GM12865 (cell line): Measurements from ENCODE around the gene PSPC1.

Experiments used
- DNase-seq: peaks from one replicate; pipeline ENCODE4 v3.0.0; 2010; ENCODE audit warnings: low read depth
- H3K4me3 ChIP-seq: 2 replicates; pipeline ENCODE4 v1.5.1; 2011; ENCODE audit warnings: mild to moderate bottlenecking, low read depth, low read length, control low read depth
- TF ChIP-seq, protein P1 (sequence below): IDR thresholded peaks from 2 replicates; pipeline ENCODE4 v1.5.1; 2011; ENCODE audit warnings: low read length, control low read depth, low read depth, inconsistent platforms; ENCODE audit not compliant: insufficient read depth; ENCODE audit errors: missing control alignments

Gene PSPC1

DNA sequence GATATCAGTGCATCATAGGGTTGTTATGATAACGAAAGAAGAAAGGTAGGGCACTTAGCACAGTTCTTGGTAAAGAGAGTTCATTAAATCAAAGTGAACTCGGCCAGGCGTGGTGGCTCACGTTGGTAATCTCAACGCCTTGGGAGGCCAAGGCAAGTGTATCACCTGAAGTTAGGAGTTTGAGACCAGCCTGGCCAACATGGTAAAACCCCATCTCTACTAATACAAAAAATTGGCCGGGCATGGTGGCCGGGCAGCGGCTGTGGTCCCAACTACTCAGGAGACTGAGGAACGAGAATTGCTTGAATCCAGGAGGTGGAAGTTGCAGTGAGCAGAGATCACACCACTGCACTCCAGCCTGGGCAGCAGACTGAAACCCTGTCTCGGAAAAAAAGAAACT is 19.1 kb downstream of the PSPC1 start:
- no peak overlapping the region for H3K4me3 ChIP-seq
- no peak for DNase-seq
- TF ChIP-seq, protein P1, sequence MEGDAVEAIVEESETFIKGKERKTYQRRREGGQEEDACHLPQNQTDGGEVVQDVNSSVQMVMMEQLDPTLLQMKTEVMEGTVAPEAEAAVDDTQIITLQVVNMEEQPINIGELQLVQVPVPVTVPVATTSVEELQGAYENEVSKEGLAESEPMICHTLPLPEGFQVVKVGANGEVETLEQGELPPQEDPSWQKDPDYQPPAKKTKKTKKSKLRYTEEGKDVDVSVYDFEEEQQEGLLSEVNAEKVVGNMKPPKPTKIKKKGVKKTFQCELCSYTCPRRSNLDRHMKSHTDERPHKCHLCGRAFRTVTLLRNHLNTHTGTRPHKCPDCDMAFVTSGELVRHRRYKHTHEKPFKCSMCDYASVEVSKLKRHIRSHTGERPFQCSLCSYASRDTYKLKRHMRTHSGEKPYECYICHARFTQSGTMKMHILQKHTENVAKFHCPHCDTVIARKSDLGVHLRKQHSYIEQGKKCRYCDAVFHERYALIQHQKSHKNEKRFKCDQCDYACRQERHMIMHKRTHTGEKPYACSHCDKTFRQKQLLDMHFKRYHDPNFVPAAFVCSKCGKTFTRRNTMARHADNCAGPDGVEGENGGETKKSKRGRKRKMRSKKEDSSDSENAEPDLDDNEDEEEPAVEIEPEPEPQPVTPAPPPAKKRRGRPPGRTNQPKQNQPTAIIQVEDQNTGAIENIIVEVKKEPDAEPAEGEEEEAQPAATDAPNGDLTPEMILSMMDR = no peak

DNA sequence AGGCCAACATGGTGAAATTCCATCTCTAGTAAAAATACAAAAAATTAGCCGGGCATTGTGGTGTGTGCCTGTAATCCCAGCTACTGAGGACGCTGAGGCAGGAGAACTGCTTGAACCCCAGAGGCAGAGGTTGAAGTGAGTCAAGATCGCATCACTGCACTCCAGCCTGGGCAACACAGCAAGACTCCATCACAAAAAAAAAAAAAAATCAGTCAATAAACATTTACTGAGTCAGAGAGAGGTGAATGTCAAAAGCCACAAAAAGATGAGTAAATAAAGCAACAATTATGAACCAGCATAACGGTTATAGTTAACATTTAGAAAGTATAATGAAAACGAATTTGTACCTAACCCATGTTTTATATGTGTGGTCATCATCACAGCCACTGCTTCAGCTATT is 23.1 kb downstream of the PSPC1 start:
- no peak overlapping the region for H3K4me3 ChIP-seq
- TF ChIP-seq, protein P1 = no peak
- no peak for DNase-seq

DNA sequence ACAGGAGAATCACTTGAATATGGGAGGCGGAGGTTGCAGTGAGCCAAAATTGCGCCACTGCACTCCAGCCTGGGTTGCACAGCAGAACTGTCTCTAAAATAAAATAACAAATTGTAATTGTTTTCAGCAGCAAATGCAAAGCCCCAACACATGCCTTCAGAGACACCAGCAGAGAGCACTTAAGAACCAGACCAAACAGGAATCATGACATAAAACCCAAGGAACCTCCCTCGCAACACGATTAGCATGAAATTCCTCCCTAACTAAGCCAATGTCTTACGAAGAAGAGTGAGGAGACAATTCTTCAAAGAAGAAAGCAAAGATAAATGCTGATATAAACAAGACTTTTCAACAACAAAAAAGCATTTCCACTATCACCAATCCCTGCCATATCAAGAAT is 40.1 kb downstream of the PSPC1 start:
- H3K4me3 ChIP-seq = no peak overlapping the region

DNA sequence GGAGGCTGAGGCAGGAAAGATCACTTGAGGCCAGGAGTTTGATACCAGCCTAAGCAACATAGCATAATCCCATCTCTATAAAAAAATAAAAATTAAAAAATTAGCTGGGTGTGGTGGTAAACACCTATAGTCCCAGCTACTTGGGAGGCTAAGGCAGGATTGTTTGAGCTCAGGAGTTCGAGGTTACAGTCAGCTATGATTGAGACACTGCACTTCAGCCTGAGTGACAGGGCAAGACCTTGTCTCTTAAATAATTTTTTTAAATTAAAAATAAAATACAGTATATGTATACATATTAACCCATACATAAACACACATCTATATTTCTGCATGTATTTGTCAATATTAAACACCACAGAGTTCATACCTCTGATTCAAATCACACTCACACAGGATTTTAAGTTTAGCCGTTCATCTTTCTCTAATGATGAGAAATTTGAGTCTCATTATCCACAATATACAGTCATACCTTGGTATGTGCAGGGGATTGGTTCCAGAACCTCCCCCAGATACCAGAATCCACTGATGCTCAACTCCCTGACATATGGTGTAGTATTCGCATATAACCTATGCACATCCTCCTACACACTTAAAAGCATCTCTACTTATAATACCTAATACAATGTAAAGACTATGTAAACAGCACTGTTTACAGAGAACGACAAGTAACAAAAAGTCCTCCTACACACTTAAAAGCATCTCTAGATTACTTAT is 44.7 kb downstream of the PSPC1 start:
- TF ChIP-seq, protein P1 = no peak
- no peak for DNase-seq
- H3K4me3 ChIP-seq = no peak overlapping the region

More for the DNA sequence above, 40.1 kb downstream of the PSPC1 start:
- no peak for DNase-seq
- TF ChIP-seq, protein P1 = no peak

DNA sequence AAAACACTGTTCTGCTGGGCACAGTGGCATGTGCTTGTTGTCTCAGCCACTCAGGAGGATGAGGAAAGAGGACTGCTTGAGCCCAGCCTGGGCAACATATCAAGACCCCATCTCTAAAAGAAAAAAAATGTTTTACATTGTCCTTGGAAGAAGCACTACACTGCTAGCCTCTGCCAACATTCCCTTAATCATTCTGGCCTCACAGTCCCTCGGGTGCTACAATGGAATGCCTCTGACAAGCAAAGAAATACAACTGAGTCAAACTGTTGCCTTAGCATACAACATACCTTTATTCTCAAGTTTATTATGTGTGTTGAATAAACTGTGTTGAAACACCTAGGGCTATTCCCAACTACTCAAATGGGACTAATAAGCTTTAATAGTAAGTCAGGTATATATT is 56.1 kb downstream of the PSPC1 start:
- H3K4me3 ChIP-seq = no peak overlapping the region
- DNase-seq = no peak
- TF ChIP-seq, protein P1 = no peak

DNA sequence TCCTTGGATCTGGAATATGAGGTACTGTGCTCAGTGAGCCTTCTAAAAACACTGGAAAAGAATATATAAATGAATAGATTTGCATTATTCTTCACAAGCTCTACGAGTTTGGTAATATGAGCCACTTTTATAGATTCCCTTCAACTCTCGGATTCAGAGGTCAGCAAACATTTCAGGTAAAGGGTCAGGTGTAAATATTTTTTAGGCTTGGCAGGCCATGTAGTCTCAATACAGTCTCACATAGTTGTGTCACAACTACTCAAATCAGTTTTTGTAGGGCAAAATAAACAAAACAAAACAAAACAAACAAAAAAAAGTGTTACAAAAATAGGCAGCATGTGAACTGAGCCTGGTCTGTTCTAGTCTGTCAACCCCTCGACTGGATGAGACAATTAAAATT is 57.4 kb downstream of the PSPC1 start:
- TF ChIP-seq, protein P1 = no peak
- DNase-seq = no peak
- H3K4me3 ChIP-seq = no peak overlapping the region

DNA sequence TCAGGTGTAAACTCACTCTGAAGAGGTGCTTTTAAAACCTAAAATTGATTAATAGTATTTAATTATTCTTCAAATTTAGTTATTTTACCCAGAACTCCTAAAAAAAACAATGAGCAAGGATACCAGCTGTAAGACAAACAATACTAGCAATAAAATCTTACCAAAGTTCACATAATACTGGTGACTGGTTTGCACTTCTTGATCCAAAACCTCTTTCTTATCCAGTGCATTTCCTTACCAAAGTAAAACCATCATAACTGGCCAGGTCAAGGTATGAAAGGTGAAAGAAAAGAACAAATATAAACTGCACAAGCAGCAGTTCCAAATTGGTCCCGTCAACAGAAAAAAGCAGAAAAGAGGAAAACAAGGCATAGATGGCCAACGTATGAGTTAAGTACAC is 62.7 kb downstream of the PSPC1 start:
- no peak overlapping the region for H3K4me3 ChIP-seq
- no peak for DNase-seq
- TF ChIP-seq, protein P1 = no peak
